CD1c-positive myeloid dendritic cell (primary cell): ENCODE measurements around the gene LMLN.
"Not testable (repeated sequence)": the region's sequence is repeated elsewhere in the genome, so short reads cannot be mapped to it uniquely, and the experiment has no call there.

ENCODE experiments used
- DNase-seq: peaks from one replicate; pipeline ENCODE4 v3.0.0-alpha.2; 2016; ENCODE audit errors: extremely low spot score

Gene LMLN

GRCh38 chr3:197955892-197956477 is 4.0 kb upstream of the LMLN start:
- DNase-seq, result no peak

DNA sequence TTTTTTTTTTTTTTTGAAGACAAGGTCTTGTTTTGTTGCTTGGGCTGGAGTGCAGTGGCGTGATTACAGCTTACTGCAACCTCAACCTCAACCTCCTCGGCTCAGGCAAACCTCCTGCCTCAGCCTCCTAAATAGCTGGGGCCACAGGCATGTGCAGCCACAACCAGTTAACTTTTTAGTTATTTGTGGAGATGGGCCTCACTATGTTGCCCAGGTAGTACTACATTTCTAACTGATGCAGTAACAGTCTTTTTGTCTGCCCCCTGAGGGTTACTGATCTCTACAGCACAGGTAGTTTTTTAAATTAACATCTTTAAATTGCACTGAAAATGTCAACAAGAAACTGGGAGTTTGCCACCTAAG is 3.4 kb upstream of the LMLN start:
- DNase-seq, result no peak

DNA sequence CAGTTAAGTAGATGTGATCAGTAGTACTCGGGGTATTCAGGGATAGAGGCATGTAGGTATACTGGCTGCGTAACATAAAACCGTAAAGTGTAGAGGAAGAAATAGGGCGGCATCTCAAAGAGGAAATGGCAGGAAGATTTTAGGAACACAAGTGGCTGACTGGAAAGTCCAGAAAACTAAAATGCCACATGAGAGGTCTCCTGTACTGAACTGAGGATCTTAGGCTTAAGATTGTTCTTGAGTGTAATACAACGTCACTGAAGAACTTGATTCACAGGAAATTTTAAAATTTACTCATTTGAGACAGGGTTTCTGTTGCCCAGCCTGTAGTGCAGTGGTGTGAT is 2.3 kb upstream of the LMLN start:
- DNase-seq, result peak; percentile 53

DNA sequence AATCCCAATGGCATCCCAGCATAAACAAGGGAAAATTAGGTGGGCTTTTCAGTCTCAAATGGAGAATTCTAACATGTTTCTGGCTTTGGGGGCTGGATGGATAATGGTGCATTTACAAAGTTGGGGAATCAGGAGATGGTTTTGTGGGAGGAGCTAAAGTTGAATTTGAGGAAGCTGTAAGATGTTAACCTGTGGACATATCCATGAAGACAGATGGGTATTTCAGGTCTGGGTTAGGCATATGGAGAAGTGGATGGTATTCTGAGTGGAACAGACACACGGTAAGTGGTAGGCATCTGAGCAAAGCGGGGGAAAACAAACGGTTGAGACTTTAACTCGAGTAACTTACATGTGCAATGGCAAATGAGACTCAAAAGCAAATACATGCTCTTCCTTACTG is 1.7 kb upstream of the LMLN start:
- DNase-seq, result no peak

- not testable (repeated sequence) for DNase-seq
Measured at GRCh38 chr3:197958848-197959247, 1.2 kb upstream of the LMLN start.

DNA sequence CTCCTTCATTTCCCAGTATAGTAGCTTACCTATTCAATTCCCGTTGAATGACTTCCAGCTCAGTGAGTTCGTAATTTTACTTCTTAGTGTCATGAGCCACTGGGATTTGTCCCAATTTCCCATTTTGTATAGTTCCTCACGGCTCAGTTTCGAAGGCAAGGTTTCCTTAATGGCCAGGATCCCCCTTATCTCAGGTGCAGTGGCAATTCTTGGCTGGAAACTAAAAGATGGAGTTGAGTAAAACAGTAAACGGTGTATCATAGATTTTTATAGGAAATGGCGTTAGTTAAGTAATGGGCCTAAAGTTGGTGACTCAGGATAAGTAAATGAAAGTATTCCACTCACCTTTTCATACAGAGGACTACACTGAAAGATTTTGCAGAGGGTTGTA is 522 bp upstream of the LMLN start:
- DNase-seq, result no peak

GRCh38 chr3:197960694-197961581 is 921 bp downstream of the LMLN start:
- no peak for DNase-seq

GRCh38 chr3:197961582-197961945 is 1.5 kb downstream of the LMLN start:
- peak; percentile 15 for DNase-seq

DNA sequence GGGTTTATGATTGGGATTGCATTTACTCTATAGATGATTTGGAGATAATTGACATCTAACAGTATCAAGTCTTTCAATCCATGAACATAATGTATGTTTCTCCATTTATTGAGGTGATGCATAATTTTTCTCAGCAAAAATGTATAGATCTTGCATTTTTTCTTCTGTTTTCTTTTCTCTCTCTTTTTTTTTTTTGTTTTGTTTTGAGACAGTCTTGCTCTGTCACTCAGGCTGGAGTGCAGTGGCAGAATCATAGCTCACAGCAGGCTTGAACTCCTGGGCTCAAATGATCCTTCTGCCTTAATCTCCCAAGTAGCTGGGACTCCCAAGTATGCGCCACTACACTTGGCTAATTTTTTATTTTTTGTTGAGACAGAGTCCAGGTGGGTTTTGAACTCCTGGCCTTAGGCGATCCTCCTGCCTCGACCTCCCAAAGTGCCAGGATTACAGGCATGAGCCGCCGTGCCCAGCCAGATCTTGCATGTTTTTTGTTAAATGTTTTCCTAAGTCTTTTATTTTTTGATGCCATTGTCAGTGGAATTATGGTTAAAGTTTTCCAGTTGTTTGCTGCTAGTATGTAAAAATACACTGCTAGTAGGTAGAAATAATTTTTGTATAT is 3.1 kb downstream of the LMLN start:
- DNase-seq, result no peak

DNA sequence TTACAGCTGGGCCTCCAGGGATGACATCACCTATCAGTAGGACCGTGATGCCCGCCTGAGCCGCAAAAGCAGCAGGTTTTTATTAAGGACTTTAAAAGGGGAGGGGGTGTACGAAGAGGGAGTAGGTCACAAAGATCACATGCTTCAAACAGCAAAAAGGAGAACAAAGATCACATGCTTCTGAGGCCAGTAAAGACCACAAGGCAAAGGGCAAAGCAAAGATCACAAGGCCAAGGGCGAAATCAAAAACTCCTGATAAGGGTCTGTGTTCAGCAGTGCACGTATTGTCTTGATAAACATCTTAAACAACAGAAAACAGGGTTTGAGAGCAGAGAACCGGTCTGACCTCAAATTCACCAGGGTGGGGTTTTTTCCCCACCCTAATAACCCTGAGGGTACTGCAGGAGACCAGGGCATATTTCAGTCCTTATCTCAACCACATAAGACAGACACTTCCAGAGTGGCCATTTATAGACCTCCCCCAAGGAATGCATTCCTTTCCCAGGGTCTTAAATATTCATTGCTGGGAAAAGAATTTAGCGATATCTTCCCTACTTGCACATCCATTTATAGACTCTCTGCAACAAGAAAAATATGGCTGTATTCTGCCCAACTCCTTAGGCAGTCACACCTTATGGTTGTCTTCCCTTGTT is 7.4 kb downstream of the LMLN start:
- not testable (repeated sequence) for DNase-seq

GRCh38 chr3:197970588-197970987 is 10.6 kb downstream of the LMLN start:
- DNase-seq, result no peak

- no peak for DNase-seq
Measured at GRCh38 chr3:197974016-197974415, 14.0 kb downstream of the LMLN start.

DNA sequence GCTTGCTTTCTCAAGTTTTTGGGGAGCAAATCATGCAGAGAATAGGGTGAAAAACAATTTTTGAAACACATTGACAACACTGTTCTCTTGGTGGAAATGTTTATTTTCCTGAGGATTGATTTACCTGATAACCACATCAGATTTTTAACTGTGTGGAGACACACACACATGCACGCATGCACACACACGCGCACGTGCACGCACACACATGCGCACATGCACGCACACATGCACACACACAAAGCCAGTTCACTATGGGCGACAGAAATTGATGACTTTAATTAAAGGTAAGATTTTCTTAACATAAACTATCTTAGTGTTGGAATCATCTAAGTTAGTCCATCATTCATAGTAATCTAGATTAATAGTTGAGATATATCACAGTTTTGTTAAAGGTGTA is 15.3 kb downstream of the LMLN start:
- DNase-seq, result no peak

GRCh38 chr3:197983076-197983475 is 23.1 kb downstream of the LMLN start:
- no peak for DNase-seq

DNA sequence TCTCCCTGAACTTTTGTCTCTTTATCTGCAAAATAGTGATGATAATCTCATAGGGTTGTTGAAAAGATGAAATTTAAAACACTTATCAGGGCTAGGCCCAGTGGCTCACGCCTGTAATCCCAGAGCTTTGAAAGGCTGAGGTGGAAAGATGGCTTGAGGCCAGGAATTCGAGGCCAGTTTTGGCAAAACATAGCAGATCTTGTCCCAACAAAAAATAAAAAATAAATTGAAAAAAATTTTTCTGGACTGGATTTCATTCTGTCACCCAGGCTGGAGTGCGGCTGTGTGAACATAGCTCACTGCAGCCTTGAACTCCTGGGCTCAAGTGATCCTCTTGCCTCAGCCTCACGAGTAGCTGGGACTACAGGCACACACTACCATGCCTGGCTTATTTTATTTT is 29.6 kb downstream of the LMLN start:
- no peak for DNase-seq

- no peak for DNase-seq
Measured at GRCh38 chr3:197994736-197995135, 34.7 kb downstream of the LMLN start.

DNA sequence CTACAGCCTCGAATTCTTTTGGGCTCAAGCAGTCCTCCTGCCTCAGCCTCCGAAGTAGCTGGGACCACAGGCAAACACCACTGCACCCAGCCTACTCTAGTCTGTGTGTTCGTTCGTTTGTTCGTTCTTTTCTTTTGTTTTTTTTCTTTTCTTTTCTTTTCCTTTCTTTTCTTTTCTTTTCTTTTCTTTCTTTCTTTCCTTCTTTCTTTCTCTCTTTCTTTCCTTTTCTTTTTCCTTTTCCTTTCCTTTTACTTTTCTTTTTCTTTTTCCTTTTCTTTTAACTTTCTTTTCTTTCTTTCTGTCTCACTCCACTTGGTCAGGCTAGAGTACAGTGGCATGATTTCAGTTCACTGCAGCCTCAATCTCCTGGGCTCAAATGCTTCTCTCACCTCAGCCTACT is 36.8 kb downstream of the LMLN start:
- DNase-seq, result no peak

- no peak for DNase-seq
Measured at GRCh38 chr3:197997936-197998335, 37.9 kb downstream of the LMLN start.

DNA sequence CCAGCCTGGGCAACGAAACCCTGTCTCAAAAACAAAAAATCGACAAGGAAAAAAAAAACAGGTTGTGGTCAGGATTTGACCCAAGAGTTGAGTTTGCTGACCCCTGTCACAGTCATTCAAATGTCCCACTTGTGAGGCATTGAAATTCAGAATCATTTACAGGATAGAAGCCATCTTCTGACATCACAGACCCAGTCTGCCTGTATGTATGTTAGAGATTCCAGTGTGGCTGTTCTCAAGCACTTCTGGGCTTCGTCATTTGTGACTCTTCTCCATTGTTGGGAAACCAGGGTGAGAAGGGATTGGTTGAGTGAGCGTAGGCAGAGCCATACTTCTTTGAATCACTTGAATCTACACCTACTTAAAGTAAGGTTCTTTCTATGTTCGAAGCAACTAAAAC is 57.1 kb downstream of the LMLN start:
- no peak for DNase-seq

- DNase-seq, result no peak
Measured at GRCh38 chr3:198018416-198018815, 58.4 kb downstream of the LMLN start.

GRCh38 chr3:198019115-198019514 is 59.1 kb downstream of the LMLN start:
- DNase-seq, result no peak

DNA sequence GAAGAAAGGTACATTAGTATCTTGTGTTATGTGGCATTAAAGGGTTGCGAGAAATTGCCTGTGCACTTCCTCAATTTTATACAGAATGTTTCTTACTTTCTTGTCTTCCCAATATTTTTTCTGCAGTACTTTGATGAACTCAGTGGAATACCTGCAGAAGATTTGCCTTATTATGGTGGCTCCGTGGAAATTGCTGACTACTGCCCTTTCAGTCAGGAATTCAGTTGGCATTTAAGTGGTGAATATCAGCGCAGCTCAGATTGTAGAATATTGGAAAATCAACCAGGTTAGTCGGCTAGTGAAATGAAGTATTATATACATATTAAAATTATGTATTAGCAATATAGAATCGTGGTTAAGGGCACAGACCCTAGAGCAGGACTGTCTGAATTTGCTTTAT is 61.3 kb downstream of the LMLN start:
- DNase-seq, result no peak

DNA sequence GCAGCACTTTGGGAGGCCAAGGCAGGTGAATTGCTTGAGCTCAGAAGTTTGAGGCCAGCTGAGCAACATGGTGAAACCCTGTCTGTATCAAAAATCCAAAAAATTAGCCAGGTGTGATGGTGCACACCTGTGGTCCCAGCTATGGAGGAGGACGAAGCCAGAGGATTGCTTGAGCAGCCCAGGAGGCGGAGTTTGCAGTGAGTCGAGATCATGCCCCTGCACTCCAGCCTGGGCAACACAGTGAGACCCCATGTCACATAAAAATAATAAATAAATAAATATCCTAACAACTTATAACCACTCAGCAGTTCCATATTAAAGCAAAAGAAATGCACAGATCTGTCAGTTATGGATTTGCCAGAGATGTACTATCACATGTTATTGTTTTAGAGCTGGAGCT is 62.6 kb downstream of the LMLN start:
- no peak for DNase-seq
